DMS114 treated with DMSO at 0.1 percent for 48 hours (cell line): ENCODE measurements around the gene FOXA1.

Source experiments
- DNase-seq: peaks from one replicate; lab custom pipeline; 2025; ENCODE audit not compliant: unreplicated experiment; lab: John Stamatoyannopoulos, UW

Gene FOXA1

DNA sequence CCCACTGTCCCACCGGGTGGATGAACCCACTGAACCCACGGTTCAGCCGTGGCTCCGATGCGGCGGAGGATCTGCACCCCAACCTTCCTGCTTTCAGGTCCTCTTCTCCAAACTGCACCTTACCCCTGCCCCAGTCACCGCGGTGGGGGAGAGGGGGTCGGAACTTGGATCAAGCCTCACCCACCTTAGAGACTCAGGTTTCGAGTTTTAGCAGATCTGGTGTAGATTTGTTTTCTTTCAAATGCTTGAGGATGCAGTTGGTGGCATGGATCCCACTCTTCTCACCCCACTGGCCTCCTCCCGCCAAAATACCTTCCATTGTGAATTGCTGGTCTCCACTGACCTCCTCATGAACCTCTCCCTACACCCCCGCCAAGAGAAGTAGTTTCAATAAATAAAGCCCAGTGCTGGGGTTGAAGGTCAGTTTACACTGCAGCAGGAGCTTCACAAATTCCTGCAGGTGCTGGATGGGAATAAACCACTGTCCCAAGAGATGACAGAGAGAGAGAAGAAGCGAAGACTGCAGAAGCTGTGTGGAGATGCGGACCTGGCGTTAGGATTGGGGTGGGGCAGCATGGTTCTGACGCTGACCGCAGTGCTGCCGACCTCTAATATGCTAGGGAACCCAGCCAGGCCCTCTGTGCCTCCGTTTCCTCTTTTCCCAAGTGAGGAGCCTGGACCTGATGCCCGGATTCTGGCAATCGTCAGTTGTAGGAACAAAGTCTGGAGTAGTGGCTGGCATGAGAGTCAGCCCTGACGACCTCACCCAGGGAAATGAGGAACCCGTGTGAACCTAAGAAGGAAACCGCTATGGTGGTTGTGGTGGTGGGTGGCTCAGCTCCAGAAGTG, 7.8 kb upstream of the FOXA1 start:
- DNase-seq: no peak

DNA sequence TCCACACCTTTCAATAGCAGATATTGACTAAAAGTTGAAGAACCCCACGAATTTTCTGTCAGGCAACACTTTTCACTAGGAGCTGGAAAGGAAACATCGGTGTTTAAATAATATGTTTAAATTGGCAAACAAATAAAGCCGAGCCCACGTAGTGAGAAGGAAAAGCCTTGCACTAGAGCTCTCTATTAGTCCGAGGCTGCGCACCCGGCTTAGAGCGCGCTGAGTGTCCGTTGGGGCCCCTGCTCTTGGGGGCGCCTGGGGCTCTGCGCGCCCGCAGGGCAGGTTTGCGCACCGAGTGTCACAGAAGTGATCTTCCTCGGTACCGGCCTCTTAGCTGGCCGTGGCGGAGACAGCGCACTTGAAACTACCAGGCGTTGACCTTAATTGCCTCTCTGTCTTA, 6.8 kb upstream of the FOXA1 start:
- no peak for DNase-seq

DNA sequence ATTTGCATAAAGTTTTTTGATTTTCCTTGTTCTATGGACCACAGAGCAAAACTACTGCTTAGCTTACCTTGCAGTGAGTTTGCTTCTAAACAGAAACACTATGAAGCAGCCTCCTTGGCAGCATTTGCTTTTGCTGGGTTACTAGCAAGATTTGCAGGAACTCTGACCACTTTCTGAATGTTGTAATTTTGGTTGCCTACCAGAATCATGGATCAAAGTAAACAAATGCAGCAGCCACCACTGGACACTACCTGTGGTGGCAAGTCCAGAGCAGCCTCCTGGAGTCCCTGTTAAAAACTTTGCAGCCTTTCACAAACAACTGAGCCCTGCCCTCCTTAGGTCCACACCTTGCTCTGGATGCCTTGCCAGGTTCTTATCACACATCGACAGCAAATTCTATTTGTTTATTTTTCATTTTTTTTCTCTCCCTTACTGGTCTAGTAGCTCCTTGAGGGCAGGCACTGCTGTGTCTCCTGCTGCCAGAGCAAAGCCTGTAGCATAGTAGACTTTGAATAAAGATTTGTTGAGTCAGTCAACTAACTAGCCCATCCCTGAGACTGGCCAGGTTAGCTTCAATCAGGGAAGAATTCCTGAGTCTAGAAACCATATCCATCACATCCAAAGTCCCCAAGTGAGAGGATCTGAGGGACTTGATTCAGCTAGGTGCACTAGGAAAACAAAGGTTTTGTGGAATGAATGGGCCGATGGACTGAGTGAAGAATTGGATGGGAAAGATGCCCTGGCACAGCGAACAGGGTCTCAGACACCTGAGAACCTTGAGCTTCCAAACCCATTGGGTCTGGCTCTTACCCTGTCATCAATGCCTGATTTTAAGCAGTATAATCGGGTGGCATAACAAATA, 6.1 kb upstream of the FOXA1 start:
- DNase-seq: no peak

DNA sequence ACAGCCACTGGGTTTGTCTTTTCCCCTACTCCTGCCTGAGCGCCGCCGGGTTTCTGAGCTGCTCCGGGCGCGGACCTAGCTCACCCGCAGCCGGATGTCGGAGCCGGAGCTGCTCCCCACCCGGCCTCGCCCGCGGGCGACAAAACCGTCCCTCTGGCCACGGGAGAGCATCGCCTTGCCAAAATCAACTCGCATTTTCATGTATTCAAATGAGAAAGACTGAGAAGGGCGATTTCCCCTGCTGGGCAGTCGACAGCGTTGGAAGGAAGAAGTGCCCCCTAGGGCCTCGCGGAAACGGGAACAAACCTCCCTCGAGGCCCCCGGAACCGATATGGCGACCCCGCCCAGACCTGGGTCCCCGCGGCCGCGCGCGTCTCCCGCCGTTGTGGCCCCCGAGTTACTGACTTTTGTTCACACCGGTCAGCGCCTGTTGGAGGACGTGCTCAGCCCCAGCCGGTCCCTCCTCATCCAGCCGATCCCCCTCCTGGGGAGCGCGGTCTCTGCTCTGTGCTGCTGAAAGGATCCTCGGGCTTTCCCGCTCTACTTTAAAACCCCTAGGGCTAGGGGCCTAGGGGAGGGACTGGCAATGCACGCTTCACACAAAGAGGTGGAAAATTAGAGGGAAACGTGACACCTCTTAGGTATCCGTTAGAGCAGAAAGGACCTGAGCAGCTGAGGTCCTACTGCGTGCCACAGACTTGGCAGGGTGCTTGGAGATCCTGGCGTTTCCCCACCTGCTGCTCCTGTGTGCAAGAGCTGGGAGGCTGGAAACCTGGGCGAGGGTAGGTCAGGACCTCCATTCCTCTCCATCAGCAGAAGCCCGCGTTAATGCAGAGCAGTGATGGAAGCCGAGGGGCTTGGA, 4.7 kb upstream of the FOXA1 start:
- no peak for DNase-seq

DNA sequence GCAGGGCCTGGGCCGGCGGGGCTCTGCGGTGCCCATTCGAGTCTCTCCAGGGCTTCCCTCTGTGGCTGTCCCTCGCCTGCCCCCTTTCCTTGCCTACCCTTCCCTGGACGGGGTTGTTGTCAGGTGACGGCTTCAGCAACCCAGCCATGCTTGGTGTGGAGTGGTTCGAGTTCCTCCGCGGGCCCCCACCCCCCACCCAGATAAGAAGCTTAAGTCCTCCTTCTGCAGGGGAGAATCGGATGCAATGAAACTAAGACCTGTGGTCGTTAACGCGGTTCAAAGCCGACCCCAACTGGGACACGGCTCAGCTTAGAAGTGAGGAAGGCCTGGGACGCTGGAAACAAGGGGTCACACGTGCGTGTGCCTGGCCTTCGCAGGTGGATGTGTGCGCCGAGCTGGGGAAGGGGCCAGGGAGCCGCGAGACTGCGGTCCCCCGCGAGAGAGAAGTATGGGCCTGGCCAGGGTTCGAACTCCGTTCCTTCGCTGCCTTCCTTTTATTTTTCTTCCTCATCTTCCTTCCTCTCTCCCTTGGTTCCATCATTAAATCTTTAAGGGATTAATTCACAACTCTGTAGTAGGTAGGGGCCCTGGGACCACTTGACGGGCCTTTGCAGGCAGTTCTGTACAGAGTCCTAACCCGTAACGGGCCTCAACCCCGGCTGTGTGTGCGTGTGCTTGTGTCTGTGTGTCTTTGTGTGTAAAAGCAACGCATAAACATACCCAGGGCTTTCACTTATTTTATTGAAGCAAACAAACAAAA, 3.9 kb upstream of the FOXA1 start:
- DNase-seq: no peak

DNA sequence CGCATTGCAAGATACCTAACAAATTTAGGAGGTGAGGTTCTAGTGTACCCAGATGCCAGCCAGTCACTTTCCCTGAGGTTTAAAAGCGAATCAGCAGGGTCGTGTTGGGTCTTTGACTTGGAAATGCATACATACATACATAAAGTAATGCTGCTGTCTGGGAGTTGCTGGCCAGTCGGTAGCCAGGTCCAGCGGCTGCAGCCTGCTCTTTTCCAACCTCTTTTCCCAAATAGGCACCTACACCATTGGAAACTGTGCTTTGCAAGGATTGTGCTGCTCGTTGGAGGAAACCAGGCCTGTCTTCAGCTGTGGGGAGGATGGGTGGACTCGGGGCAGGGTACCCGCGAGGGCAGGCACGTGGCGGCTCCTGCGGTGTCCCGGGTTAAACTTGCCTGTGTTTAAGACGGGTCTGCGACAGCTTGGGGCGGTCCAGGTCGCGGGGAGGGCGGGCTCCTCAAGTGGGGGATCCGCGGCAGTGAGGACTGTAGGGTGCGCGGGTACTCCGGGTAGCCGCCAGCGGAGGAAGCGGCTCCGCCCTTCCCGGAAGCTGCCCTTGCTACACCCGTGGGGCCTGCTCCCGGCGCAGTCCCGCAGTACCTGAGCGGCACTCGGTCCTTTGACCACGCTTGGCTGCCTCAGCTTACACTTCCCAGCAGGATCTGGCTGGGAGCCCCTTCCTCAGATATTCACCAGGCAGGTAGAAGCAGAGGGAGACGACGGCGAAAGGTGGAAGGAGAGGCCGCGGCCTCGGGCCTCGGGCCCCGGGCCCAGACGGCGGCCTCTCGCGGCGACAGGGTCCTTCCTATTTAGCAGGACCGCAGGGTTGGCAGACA, 3.1 kb upstream of the FOXA1 start:
- no peak for DNase-seq

DNA sequence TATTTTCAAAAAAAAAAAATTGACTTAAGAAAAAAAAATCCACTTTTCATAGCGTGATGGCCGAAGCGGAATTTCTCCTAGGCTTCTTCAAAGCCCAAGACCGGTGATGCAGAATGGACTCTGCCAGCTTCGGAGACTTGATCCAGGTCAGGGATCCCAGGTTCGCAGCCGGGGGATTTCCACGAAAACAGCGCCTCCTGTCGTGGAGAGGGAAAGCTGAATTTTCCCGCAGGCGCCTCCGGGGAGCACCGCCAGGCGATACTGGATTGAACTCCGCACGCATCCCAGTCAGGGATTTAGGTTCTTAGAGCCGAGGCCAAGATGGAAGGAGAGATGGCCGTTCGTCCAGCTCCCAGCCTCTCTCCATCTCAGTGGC, 2.5 kb upstream of the FOXA1 start:
- DNase-seq: no peak

DNA sequence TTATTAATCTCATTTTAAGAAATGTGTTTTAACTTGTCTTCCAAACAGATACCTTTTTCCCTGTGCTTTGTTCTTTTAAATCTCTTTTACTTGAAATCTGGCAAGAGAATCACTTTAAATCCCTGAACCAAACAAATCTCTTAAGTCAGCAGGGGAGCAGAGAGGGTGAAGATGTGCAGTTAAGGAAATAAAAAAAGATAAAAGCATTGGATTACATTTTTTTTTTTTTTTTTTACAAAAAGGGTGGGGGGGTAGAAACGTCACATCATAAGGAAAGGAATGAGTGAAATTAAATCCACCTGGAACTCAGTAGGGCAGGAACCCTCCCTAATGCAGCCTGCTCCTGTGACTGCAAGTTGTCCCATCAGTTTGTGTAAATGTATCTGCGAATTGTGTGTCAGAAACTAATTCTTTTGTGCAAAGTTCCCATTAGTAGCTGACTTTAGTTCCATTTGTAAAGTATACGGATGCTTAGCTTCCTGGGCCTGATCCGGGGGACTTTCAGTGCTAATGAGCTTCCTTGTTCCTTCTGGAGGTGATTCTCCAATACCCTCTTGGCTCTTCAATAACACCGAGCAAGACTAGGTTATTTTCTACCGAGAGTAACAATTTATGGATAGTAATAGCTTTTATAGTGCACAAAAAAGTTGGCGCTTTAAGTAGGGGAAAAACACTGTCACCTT, 1.9 kb upstream of the FOXA1 start:
- DNase-seq: no peak

DNA sequence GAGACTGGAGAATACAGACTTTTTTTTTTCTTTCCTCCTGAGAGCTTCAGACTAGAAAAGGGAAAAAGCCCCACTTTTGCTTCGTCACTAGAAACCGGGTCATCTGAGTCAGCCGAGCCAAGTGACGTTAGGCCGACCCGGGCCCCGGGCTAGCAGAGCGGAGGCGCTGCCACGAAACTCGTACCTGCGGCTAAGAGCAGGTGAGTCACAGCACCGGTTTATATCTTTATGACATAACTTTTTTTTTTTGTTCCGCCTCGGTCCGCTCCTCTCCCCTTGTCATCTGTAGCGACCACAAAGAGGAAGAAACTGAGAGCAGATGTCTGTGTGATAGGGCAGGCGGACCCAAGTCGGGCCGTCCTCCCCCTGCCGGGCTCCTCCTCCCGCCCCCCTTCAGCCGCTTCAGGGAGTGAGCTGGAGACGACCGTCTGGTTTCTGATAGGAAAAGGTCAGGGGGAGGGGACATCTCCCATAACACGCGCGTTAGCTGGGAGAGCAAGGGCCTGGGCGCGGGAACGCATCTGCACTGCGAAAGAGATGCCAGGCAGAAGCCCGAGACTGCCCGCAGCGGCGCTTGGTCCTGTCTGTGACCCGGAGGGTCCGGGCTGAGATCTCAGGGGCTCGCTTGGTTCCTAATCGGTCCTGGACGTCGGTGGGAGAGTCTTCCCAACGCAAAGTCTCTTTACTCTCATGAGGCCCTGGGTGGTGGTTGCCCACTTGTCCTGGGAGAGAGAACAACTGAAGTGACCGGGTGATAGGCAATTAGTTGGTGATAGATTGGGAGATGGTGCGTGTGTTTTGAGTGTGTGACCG, 966 bp upstream of the FOXA1 start:
- DNase-seq: no peak

DNA sequence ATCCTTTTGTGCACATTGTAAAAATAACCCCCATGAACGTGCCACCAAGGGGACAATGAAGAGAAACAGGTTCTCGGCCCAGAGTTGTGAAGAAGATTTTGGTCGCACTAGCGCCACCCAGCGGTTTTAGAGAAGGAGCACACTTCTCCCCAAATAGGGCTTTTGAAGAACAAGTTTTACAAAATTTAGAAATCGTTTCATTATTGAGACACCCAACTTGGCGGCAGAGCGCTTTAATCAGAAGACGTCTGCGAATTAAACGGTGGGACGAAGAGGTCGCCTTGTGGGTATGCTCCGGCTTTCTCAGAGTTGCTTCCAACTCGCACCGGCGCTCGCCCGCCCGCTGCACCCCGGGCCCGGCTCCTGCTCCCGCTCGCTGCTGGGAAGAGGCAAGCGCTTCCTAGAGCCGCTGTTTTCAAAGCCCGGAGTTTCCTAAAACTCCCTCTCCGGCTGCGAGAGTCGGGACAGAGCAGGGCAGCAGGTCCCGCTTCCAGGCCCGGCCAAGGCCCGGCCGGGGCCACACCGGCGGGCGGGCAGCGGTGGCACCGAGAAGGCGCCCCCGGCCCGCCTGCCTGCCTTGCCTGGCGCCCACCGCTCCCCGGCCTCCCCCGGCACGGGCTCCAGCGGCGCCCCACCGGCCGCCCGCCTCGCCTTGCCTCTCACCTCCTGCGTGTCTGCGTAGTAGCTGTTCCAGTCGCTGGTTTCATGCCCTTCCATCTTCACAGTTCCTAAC, 645 bp downstream of the FOXA1 start:
- peak; percentile 77 for DNase-seq

DNA sequence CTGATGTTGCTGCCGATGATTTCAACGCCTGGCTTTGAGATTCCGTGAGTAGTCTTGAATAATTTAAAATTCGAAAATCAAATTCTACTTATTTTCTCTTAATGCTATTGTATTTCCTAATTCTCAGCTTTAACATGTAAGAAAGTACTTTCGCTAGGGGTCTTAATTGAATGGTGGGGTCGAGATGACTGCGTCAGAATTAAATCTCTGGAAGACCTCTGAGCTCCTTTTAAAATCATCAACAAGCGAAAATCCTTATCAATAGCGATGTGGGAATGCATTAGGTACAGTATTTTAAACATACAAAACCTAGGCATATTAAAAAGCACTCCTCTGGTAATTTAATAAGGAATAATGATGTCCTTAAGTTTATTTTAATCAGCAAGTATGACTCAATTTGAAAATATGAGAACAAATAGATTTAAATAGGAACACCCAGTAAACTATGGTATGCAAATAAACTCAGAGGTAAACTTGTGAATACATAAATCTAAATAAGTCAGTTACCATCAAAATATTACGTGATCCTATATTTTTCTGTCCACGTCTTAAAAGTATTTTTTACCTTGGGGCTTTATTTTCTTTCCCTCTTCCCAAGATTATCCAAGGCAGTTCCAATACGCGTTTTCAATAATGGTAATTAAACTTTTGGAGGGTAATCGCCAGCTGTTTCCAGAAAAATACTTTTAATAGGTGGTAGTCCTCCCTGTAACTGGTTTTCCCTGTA, 1.4 kb downstream of the FOXA1 start:
- no peak for DNase-seq

DNA sequence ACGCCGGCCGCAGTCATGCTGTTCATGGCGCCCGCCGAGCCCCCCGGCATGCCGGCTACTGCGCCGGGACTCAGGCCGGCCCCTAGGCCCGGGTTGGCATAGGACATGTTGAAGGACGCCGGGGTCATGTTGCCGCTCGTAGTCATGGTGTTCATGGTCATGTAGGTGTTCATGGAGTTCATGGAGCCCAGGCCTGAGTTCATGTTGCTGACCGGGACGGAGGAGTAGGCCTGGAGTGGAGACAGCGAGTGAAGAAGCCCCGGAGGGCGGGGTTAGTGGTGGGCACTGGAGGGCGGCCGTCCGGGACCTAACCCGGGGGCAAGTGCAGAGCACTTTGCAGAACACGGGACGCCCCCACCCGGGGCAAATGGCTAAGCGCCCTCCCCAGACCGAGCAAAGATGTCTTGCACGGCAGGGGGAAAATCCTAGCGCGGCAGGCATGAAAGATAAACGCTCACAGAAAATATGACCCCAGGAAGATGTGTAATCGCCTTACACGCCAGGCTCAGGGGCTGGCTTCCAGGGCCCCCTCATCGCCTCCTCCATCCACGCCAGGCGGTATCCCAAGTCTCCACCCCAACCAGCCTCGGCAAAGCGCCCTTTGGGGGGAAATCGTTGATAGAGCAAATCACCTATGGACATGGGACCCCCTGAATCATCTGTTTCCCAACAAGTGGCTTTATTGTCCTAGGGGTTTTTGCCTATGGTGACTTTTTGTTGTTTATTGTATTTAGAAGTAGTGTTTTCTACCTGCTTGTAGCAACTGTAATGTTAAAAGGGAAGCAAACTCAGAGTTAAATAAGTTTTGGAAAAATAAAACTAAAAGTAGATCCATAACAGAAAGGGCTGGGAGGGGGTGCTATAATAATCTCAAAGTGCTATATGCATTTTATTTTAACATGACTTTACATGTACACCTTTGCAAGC, 2.3 kb downstream of the FOXA1 start:
- no peak for DNase-seq

DNA sequence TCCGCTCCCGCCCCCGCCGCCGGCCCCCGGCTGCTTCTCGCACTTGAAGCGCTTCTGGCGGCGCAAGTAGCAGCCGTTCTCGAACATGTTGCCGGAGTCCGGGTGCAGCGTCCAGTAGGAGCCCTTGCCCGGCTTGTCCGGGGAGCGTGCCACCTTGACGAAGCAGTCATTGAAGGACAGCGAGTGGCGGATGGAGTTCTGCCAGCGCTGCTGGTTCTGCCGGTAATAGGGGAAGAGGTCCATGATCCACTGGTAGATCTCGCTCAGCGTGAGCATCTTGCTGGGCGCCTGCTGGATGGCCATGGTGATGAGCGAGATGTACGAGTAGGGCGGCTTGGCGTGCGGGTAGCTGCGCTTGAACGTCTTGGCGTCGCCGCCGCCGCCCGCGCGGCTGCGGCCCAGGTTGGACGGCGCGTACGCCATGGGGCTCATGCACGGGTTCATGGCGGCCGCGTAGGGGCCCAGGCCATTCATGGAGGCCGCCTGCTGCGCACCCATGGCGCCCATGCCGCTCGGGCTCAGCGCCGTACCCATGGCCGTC, 3.0 kb downstream of the FOXA1 start:
- no peak for DNase-seq

DNA sequence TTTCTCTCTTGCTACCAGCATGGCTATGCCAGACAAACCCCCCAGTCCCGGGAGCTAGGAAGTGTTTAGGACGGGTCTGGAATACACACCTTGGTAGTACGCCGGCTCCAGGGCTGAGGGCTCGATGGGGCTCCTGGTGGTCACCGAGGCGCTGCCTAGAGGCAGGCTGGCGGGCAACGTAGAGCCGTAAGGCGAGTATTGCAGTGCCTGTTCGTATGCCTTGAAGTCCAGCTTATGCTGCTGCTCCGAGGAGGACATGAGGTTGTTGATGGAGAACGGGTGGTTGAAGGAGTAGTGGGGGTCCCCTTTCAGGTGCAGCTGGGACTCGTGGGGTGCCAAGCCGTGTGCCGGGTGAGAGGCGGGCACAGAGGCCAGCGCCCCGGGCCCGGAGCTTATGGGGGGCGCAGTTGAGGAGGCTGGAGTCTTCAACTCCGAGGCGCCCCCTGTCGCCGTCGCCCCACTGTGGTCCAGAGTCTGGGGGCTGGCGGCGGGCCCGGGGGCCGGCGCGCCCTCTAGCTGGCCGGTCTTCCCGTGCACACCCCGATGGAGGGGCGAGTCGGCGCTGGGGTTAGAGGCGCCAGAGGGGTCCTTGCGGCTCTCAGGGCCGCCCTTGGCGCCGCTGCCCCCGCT, 3.6 kb downstream of the FOXA1 start:
- no peak for DNase-seq

DNA sequence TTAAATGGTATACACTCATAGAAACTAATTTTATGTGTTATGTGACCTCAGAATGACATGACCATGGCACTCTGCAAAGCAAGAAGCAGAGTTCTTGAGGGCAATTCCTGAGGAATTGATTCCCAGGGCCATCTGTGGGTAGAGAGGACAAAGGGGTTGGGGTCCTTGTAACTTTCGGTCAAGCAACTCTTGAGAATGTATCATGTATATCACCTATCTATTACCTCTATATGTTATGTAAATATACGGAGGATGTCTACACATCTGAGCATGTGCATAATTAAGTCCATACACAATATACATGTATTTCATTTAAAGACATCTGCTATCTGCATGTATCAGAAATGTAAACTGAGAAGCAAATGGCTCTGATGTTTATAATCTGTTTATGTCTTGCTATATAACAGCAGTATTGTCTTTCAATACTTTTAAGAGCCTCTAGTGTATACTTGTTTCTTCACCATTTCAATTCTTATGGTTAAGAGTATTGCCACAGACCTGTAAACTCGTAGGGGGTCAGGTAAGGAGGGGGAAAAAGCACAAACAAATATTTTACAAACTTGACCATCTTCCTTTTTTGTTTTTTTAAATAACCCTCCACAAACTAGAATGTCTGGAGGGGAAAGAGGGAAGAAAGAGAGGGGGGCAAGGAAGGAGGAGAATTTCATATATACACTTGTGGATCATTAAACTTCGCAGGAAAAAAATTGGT, 4.5 kb downstream of the FOXA1 start:
- no peak for DNase-seq
